Kidney (tissue), 14 donors: ENCODE measurements around the gene TLX2. TPM values are rescaled to one million over a fixed set of nuclear protein-coding genes. Genes with fewer than 3 reads are reported as not detected.

Experiments used
- DNase-seq, 5 donors: peaks; one replicate each; pipeline ENCODE4 v3.0.0-alpha.2; 2013 to 2020
- FAIRE-seq: peaks from 2 replicates; lab custom pipeline; 2012; peaks lifted over from hg19 to GRCh38; lab: Jason Lieb, UNC
- H3K27ac ChIP-seq, 2 donors: one replicate each; pipeline ENCODE4 v1.7.0; 2013; ENCODE audit warnings: low read depth in 2 of 2, low read length in 2 of 2, inconsistent platforms in 1 of 2
- H3K27me3 ChIP-seq: one replicate; pipeline ENCODE4 v1.7.1; 2013; ENCODE audit warnings: low read length, inconsistent platforms; ENCODE audit not compliant: control insufficient read depth, insufficient read depth
- H3K36me3 ChIP-seq, 3 donors: one replicate each; pipeline versions ENCODE4 v1.7.0 to v1.7.1; 2013; ENCODE audit warnings: low read length in 3 of 3, control low read depth in 1 of 3, inconsistent platforms in 1 of 3; ENCODE audit not compliant: insufficient read depth in 3 of 3, control insufficient read depth in 2 of 3
- H3K4me1 ChIP-seq, 3 donors: one replicate each; pipeline versions ENCODE4 v1.7.0 to v1.7.1; 2013; ENCODE audit warnings: low read length in 3 of 3, inconsistent platforms in 1 of 3, low read depth in 1 of 3; ENCODE audit not compliant: control insufficient read depth in 2 of 3, insufficient read depth in 2 of 3
- H3K4me3 ChIP-seq, 3 donors: one replicate each; pipeline versions ENCODE4 v1.7.0 to v1.8.1; 2013; ENCODE audit warnings: low read length in 3 of 3, control low read depth in 1 of 3, inconsistent platforms in 1 of 3
- H3K9ac ChIP-seq, 3 donors: one replicate each; pipeline versions ENCODE4 v1.7.0 to v1.7.1; 2013; ENCODE audit warnings: low read length in 3 of 3, control low read depth in 1 of 3, inconsistent platforms in 1 of 3
- H3K9me3 ChIP-seq, 3 donors: one replicate each; pipeline versions ENCODE4 v1.7.0 to v1.7.1; 2013; ENCODE audit warnings: low read length in 3 of 3, control low read depth in 1 of 3, inconsistent platforms in 1 of 3; ENCODE audit not compliant: control insufficient read depth in 2 of 3, insufficient read depth in 1 of 3
- CTCF ChIP-seq: IDR thresholded peaks from 3 replicates; pipeline ENCODE4 v1.5.1; 2012; ENCODE audit warnings: mild to moderate bottlenecking, moderate library complexity, borderline replicate concordance; ENCODE audit not compliant: insufficient read depth; ENCODE audit errors: extremely low read depth
- intact Hi-C: fragments of 100-400 bp; cut with DNase I; formaldehyde crosslinking; loops from one replicate; pipeline ENCODE4 v1.11.1; 2022
- polyA plus RNA-seq: library from polyadenylated mRNA; stranded (reverse); fragments of 350-450 nt; fragmentation: Illumina TruSeq; extraction: RNeasy Lipid Tissue Mini Kit (QIAGEN cat#74804); gene quantifications from one replicate; pipeline ENCODE4 v1.2.3, GENCODE V29; 2014; ENCODE audit warnings: low read depth, low replicate concordance; ENCODE audit not compliant: insufficient read depth
- total RNA-seq: library from RNA; stranded (reverse); fragmentation: NEBNext Ultra II Directional; extraction: Animal tissue kit (Norgen Biotek cat#: 25700); gene quantifications from one replicate; pipeline ENCODE4 v1.2.1, GENCODE V29; 2021
- donor health status: control.
- donor health status: control.
- donor health status: control.
- donor health status: control.
- donor health status: control.
- donor health status: DM: yes; HTN: yes; CAD: no.
- donor health status: Normal renal cell carcinoma (clear cell type).

The TLX2 gene
- total and polyA plus RNA-seq, 2 donors from 2014 or later, result not detected

- no peak for DNase-seq
- intact Hi-C loops, result loop anchor here (5.0 kb wide), 1 partner anchor 98 kb away; no protein-coding TSS in a partner anchor
- peaks cover 0 to 30% (median 28%) of the 10 kb centered on the region in 3 donors for H3K36me3 ChIP-seq
These were observed 25.4 kb upstream of the TLX2 start for GRCh38 chr2:74488643-74489481.

GRCh38 chr2:74489906-74490305, 24.3 kb upstream of the TLX2 start:
- FAIRE-seq (no peak), DNase-seq (no peak)
- H3K4me1 ChIP-seq, result no peaks in the 10 kb centered on the region
- no peak overlapping the region for H3K4me3 ChIP-seq
- peaks cover 0 to 30% (median 28%) of the 10 kb centered on the region in 3 donors for H3K36me3 ChIP-seq
- no peak overlapping the region for H3K27ac ChIP-seq
- no peaks in the 10 kb centered on the region for H3K9me3 ChIP-seq
- TF ChIP-seq CTCF, result no peak
- no peak overlapping the region for H3K9ac ChIP-seq
- intact Hi-C loops, result loop anchor here (5.0 kb wide), 1 partner anchor 97 kb away; no protein-coding TSS in a partner anchor
- no peaks in the 10 kb centered on the region for H3K27me3 ChIP-seq

More at GRCh38 chr2:74488643-74489481, 25.4 kb upstream of the TLX2 start:
- Histone ChIP-seq H3K9me3 (no peaks in the 10 kb centered on the region), H3K9ac (no peak overlapping the region), H3K4me1 (no peaks in the 10 kb centered on the region), H3K27me3 (no peaks in the 10 kb centered on the region), H3K4me3 (no peak overlapping the region), H3K27ac (no peak overlapping the region)
- no peak for FAIRE-seq
- TF ChIP-seq CTCF, result no peak

GRCh38 chr2:74491648-74492544, 22.4 kb upstream of the TLX2 start:
- intact Hi-C loops, result no loop called here
- FAIRE-seq, result no peak
- H3K4me3 ChIP-seq, result no peak overlapping the region
- H3K27me3 ChIP-seq, result no peaks in the 10 kb centered on the region
- no peaks in the 10 kb centered on the region for H3K4me1 ChIP-seq
- no peak overlapping the region for H3K9ac ChIP-seq
- peaks cover 0 to 30% (median 24%) of the 10 kb centered on the region in 3 donors for H3K36me3 ChIP-seq
- peak in 1 of 5 donors; percentile 12 for DNase-seq
- no peak for TF ChIP-seq CTCF
- H3K9me3 ChIP-seq, result no peaks in the 10 kb centered on the region
- H3K27ac ChIP-seq, result no peak overlapping the region
